ENCODE results near the gene SEPTIN7.

SEPTIN7 gene

DNA sequence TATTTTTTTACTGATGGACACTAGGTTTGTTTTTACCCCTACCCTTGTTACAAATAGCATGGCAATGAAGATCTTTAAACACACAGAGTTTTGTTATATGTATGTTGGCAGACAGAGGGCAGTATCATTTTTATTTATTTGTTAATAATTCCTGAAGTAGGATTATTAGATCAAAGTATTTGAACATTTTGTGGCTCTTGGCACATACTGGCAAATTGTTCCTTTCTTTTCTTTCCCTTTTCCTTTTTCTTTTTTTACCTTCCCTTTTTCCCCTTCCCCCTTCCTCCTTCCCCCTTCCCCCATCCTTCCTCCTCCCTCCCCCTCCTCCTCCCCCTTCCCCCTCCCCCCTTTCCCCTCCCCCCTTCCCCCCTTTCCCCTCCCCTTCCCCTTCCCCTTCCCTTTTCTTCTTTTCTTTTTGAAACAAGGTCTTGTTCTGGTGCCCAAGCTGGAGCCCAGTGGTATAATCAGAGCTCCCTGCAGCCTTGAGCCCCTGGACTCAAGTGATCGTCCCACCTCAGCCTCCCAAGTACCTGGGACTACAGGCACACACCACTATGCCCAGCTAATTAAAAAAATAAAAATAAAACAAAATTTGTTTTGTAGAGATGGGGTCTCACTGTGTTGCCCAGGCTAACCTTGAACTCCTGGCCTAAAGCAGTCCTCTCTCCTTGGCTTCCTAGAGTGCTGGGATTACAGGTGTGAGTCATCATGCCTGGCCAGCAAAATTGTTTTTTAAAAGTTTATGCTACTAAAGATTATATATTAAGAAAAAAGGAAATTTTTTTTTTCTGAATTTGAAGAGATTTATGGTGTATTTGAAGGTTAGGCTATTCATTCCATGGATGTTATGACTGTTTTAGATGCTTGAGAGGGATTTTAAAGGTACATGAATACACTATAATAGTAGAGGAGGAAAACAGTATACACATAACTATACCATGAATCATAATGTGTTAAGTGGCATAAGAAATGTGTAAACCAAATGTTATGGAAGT, 39.3 kb downstream of the SEPTIN7 start:
- ATAC-seq (ENCODE audit: low read depth) (peak; percentile 97), DNase-seq (ENCODE audit: low spot score) (no peak)
- peaks cover 67% of the 10 kb centered on the region for H3K36me3 ChIP-seq (ENCODE audit: low read depth)
- no peak overlapping the region for H3K4me3 ChIP-seq (ENCODE audit: severe bottlenecking)
- H3K9me3 ChIP-seq (ENCODE audit: severe bottlenecking): no peaks in the 10 kb centered on the region
- peak overlapping the region; percentile 48 for H3K27ac ChIP-seq (ENCODE audit: poor library complexity, severe bottlenecking)
- H3K4me1 ChIP-seq (ENCODE audit: insufficient read depth, poor library complexity, severe bottlenecking): peaks cover 9% of the 10 kb centered on the region
- no peaks in the 10 kb centered on the region for H3K27me3 ChIP-seq (ENCODE audit: insufficient read depth, poor library complexity, severe bottlenecking)
- TF ChIP-seq CTCF (IDR thresholded peaks at IDR 0.05; ENCODE audit: poor library complexity, severe bottlenecking): no peak

- H3K4me3 ChIP-seq (ENCODE audit: severe bottlenecking): no peak overlapping the region
- ATAC-seq (ENCODE audit: low read depth): no peak
- TF ChIP-seq CTCF (IDR thresholded peaks at IDR 0.05; ENCODE audit: poor library complexity, severe bottlenecking): no peak
- H3K27me3 ChIP-seq (ENCODE audit: insufficient read depth, poor library complexity, severe bottlenecking): no peaks in the 10 kb centered on the region
- no peak overlapping the region for H3K27ac ChIP-seq (ENCODE audit: poor library complexity, severe bottlenecking)
- peaks cover 53% of the 10 kb centered on the region for H3K36me3 ChIP-seq (ENCODE audit: low read depth)
- no peaks in the 10 kb centered on the region for H3K4me1 ChIP-seq (ENCODE audit: insufficient read depth, poor library complexity, severe bottlenecking)
- H3K9me3 ChIP-seq (ENCODE audit: severe bottlenecking): no peaks in the 10 kb centered on the region
- no peak for DNase-seq (ENCODE audit: low spot score)
Measured at GRCh38 chr7:35846816-35847412, 46.1 kb downstream of the SEPTIN7 start.

GRCh38 chr7:35848725-35849124, 47.9 kb downstream of the SEPTIN7 start:
- no peaks in the 10 kb centered on the region for H3K9me3 ChIP-seq (ENCODE audit: severe bottlenecking)
- H3K27ac ChIP-seq (ENCODE audit: poor library complexity, severe bottlenecking): no peak overlapping the region
- no peaks in the 10 kb centered on the region for H3K4me1 ChIP-seq (ENCODE audit: insufficient read depth, poor library complexity, severe bottlenecking)
- no peak for TF ChIP-seq CTCF (IDR thresholded peaks at IDR 0.05; ENCODE audit: poor library complexity, severe bottlenecking)
- ATAC-seq (ENCODE audit: low read depth): no peak
- no peak overlapping the region for H3K4me3 ChIP-seq (ENCODE audit: severe bottlenecking)
- peaks cover 35% of the 10 kb centered on the region for H3K36me3 ChIP-seq (ENCODE audit: low read depth)
- H3K27me3 ChIP-seq (ENCODE audit: insufficient read depth, poor library complexity, severe bottlenecking): no peaks in the 10 kb centered on the region
- no peak for DNase-seq (ENCODE audit: low spot score)

DNA sequence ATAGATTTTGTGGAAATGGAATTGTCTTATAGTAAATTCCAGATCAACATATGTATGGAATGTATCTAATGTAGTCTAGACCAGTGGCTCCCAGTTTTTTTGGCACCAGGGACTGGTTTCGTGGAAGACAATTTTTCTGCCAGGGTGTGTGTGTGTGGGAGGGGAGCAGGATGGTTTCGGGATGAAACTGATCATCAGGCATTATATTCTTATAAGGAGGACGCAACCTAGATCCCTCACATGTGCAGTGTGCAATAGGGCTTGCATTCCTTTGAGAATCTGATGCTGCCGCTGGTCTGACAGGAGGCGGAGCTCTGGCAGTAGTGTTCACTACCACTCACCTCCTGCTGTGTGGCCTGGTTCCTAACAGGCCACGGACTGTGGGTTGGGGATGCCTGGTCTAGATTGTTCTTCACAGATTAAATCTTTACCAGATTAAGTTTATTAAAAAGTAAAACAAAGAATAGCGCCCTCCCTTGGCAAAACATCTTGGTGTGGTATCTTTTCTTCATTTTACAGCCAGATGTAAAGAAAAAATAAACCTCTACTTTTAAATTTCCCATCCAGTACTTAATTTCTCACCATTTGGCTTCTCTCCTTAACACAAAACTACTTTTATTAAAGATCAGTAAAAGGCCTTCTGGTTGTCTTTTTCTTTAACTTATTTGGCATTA, 48.4 kb downstream of the SEPTIN7 start:
- H3K36me3 ChIP-seq (ENCODE audit: low read depth): peaks cover 29% of the 10 kb centered on the region
- H3K27ac ChIP-seq (ENCODE audit: poor library complexity, severe bottlenecking): no peak overlapping the region
- no peaks in the 10 kb centered on the region for H3K4me1 ChIP-seq (ENCODE audit: insufficient read depth, poor library complexity, severe bottlenecking)
- no peak for DNase-seq (ENCODE audit: low spot score)
- no peak for TF ChIP-seq CTCF (IDR thresholded peaks at IDR 0.05; ENCODE audit: poor library complexity, severe bottlenecking)
- H3K4me3 ChIP-seq (ENCODE audit: severe bottlenecking): no peak overlapping the region
- ATAC-seq (ENCODE audit: low read depth): no peak
- no peaks in the 10 kb centered on the region for H3K9me3 ChIP-seq (ENCODE audit: severe bottlenecking)
- no peaks in the 10 kb centered on the region for H3K27me3 ChIP-seq (ENCODE audit: insufficient read depth, poor library complexity, severe bottlenecking)
